ENCODE data around the gene RIPOR1.

- TF ChIP-seq POLR2AphosphoS5 (IDR thresholded peaks at IDR 0.05), result no peak
- TF ChIP-seq, protein P1, sequence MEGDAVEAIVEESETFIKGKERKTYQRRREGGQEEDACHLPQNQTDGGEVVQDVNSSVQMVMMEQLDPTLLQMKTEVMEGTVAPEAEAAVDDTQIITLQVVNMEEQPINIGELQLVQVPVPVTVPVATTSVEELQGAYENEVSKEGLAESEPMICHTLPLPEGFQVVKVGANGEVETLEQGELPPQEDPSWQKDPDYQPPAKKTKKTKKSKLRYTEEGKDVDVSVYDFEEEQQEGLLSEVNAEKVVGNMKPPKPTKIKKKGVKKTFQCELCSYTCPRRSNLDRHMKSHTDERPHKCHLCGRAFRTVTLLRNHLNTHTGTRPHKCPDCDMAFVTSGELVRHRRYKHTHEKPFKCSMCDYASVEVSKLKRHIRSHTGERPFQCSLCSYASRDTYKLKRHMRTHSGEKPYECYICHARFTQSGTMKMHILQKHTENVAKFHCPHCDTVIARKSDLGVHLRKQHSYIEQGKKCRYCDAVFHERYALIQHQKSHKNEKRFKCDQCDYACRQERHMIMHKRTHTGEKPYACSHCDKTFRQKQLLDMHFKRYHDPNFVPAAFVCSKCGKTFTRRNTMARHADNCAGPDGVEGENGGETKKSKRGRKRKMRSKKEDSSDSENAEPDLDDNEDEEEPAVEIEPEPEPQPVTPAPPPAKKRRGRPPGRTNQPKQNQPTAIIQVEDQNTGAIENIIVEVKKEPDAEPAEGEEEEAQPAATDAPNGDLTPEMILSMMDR (IDR thresholded peaks at IDR 0.05), result no peak
Observed at GRCh38 chr16:67517155-67517445, 11.5 kb upstream of the RIPOR1 start.

All from suprapubic skin (tissue), 3 donors.